ENCODE measurements around the gene UGT1A5. TPM values are rescaled to one million over a fixed set of nuclear protein-coding genes. Genes with fewer than 3 reads are reported as not detected.

The UGT1A5 gene
- total and polyA plus RNA-seq, 10 of the 15 experiments (the other 5 are each of a cell fraction or from before 2014, with no cell fraction given) = not detected

DNA sequence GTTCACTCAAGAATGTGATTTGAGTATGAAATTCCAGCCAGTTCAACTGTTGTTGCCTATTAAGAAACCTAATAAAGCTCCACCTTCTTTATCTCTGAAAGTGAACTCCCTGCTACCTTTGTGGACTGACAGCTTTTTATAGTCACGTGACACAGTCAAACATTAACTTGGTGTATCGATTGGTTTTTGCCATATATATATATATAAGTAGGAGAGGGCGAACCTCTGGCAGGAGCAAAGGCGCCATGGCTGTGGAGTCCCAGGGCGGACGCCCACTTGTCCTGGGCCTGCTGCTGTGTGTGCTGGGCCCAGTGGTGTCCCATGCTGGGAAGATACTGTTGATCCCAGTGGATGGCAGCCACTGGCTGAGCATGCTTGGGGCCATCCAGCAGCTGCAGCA is 47.3 kb downstream of the UGT1A5 start, which contains the start of gene UGT1A1:
UGT1A1 (plus strand) TSS at position 228 of the 400 bp plus-strand sequence; CDS start at position 246, 18 bp downstream.
- ChIA-PET POLR2A (no interaction called here), CTCF (no interaction called here), RAD21 (ENCODE audit: unreplicated experiment) (interaction anchor here (1.1 kb wide), 1 partner anchor 406 kb away, joined by 3 read pairs; no protein-coding TSS in a partner anchor), SMC1A (ENCODE audit: uncharacterized antibody, unreplicated experiment) (no interaction called here)
- BruUV-seq (replicated peaks) = no TSS peak
- Histone ChIP-seq H3K27ac (ENCODE audit: control insufficient read depth, insufficient read depth) (no peak within 1 kb of the TSS), H3K4me1 (ENCODE audit: control insufficient read depth, insufficient read depth, low read length) (no peaks in the 10 kb centered on the region), H3K9me3 (replicated peaks; ENCODE audit: control insufficient read depth, insufficient read depth, low read length) (no peaks in the 10 kb centered on the region), H4K20me1 (ENCODE audit: control insufficient read depth, insufficient read depth) (no peaks in the 10 kb centered on the region), H3K4me3 (no peak within 1 kb of the TSS), H3K9ac (ENCODE audit: control insufficient read depth, insufficient read depth, low read length) (no peak within 1 kb of the TSS), H3K4me2 (ENCODE audit: control insufficient read depth, insufficient read depth) (no peak within 1 kb of the TSS), H3K36me3 (ENCODE audit: control insufficient read depth in 2 of 2, insufficient read depth in 2 of 2, low read length in 1 of 2) (no peaks in the 10 kb centered on the region), H3K79me2 (ENCODE audit: control insufficient read depth, insufficient read depth, low read length) (no peaks in the 10 kb centered on the region), H2AFZ (ENCODE audit: control insufficient read depth, low read depth, low read length) (no peak within 1 kb of the TSS), H3K27me3 (replicated peaks in 1 of 2; ENCODE audit: control insufficient read depth in 2 of 2, insufficient read depth in 2 of 2, low read length in 1 of 2) (peaks cover 0 to 3% of the 10 kb centered on the region in 2 experiments; a peak in 1 of 4 replicates)
- 28% methylated on average over 6 of the region's 6 CpGs for WGBS (ENCODE audit: insufficient coverage, insufficient replicate concordance, low lambda C conversion rate, missing lambda C conversion rate)
- in situ Hi-C loops (cut with MboI) = no loop called here
- DNase-seq (ENCODE audit: low read depth, low spot score) = no peak
- ATAC-seq = no peak
- intact Hi-C loops (cut with micrococcal nuclease; ENCODE audit: unreplicated experiment) = no loop called here
- TF ChIP-seq RAD51 (IDR thresholded peaks at IDR 0.05) = peak; percentile 61; the same call in 1 of the 2 replicates
- TF ChIP-seq POU2F2 (IDR thresholded peaks at IDR 0.05; ENCODE audit: borderline replicate concordance, low read depth, low read length) = no peak
- FAIRE-seq = no peak

GRCh38 chr2:233761040-233761769 is 48.5 kb downstream of the UGT1A5 start:
- BruUV-seq (replicated peaks) = no TSS peak
- Histone ChIP-seq H4K20me1 (ENCODE audit: control insufficient read depth, insufficient read depth) (no peaks in the 10 kb centered on the region), H3K27me3 (replicated peaks in 1 of 2; ENCODE audit: control insufficient read depth in 2 of 2, insufficient read depth in 2 of 2, low read length in 1 of 2) (peaks cover 0 to 3% of the 10 kb centered on the region in 2 experiments; a peak in 1 of 4 replicates), H3K9ac (ENCODE audit: control insufficient read depth, insufficient read depth, low read length) (no peak overlapping the region), H3K4me1 (ENCODE audit: control insufficient read depth, insufficient read depth, low read length) (no peaks in the 10 kb centered on the region), H3K4me3 (no peak overlapping the region), H3K27ac (ENCODE audit: control insufficient read depth, insufficient read depth) (no peak overlapping the region), H3K4me2 (ENCODE audit: control insufficient read depth, insufficient read depth) (no peak overlapping the region), H3K79me2 (ENCODE audit: control insufficient read depth, insufficient read depth, low read length) (no peaks in the 10 kb centered on the region), H3K9me3 (replicated peaks; ENCODE audit: control insufficient read depth, insufficient read depth, low read length) (no peaks in the 10 kb centered on the region), H2AFZ (ENCODE audit: control insufficient read depth, low read depth, low read length) (no peak overlapping the region), H3K36me3 (ENCODE audit: control insufficient read depth in 2 of 2, insufficient read depth in 2 of 2, low read length in 1 of 2) (no peaks in the 10 kb centered on the region)
- in situ Hi-C loops (cut with MboI) (no loop called here), intact Hi-C loops (cut with micrococcal nuclease; ENCODE audit: unreplicated experiment) (no loop called here)
- POLR2A ChIA-PET = no interaction called here
- CTCF ChIA-PET = no interaction called here
- RAD21 ChIA-PET (ENCODE audit: unreplicated experiment) = interaction anchor here (1.1 kb wide), 1 partner anchor 407 kb away, joined by 3 read pairs; no protein-coding TSS in a partner anchor
- FAIRE-seq (no peak), DNase-seq (ENCODE audit: low read depth, low spot score) (no peak), ATAC-seq (no peak)
- SMC1A ChIA-PET (ENCODE audit: uncharacterized antibody, unreplicated experiment) = no interaction called here
- 29% methylated on average over 4 of the region's 4 CpGs for WGBS (ENCODE audit: insufficient coverage, insufficient replicate concordance, low lambda C conversion rate, missing lambda C conversion rate)
- TF ChIP-seq CUX1 (IDR thresholded peaks at IDR 0.05; ENCODE audit: insufficient replicate concordance, low read depth, low read length) (no peak), YBX1 (IDR thresholded peaks at IDR 0.05) (no peak), DPF2 (IDR thresholded peaks at IDR 0.05) (no peak), ZNF274 (IDR thresholded peaks at IDR 0.05; ENCODE audit: insufficient read depth, insufficient read length) (no peak), BACH1 (IDR thresholded peaks at IDR 0.05; ENCODE audit: borderline replicate concordance) (no peak), KLF5 (IDR thresholded peaks at IDR 0.05; ENCODE audit: partially characterized antibody) (no peak), E2F8 (IDR thresholded peaks at IDR 0.05; ENCODE audit: low read depth, partially characterized antibody) (no peak)

All from GM12878 (cell line).